Measurements from ENCODE around the gene CIB1. TPM values are rescaled to one million over a fixed set of nuclear protein-coding genes. Genes with fewer than 3 reads are reported as not detected.

The CIB1 gene
- total and polyA plus RNA-seq, 10 of the 15 experiments (the other 5 are each of a cell fraction or from before 2014, with no cell fraction given), result 10.8 to 155 (median 81.9) TPM

DNA sequence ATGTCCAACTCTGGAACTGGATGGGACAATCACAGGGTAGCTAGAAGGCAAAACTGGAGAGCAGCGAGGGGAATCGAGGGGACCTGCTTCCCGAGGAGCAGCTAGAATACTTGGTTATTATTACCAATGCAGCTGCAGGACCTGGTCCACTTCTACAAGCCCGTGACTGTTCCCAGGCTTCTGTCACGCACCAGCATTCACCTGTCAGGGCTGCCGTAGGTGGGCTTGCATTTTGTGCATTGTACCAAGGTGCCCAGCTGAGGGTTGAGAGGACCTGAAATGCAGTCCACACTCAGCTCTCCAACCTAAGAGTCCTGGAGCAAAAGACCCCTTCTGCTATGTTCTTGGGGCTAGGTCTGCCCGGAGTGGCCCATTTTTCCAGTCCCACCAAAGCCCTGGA, 30.3 kb downstream of the CIB1 start:
- Histone ChIP-seq H4K20me1 (ENCODE audit: control insufficient read depth, insufficient read depth) (no peaks in the 10 kb centered on the region; the same call in 1 of the 2 replicates), H3K27ac (ENCODE audit: control insufficient read depth, insufficient read depth) (no peak overlapping the region), H3K36me3 (ENCODE audit: control insufficient read depth in 2 of 2, insufficient read depth in 2 of 2, low read length in 1 of 2) (no peaks in the 10 kb centered on the region; a peak in 1 of 4 replicates), H2AFZ (ENCODE audit: control insufficient read depth, low read depth, low read length) (no peak overlapping the region), H3K79me2 (ENCODE audit: control insufficient read depth, insufficient read depth, low read length) (no peaks in the 10 kb centered on the region; the same call in 1 of the 2 replicates), H3K4me2 (ENCODE audit: control insufficient read depth, insufficient read depth) (no peak overlapping the region), H3K4me3 (no peak overlapping the region), H3K27me3 (replicated peaks in 1 of 2; ENCODE audit: control insufficient read depth in 2 of 2, insufficient read depth in 2 of 2, low read length in 1 of 2) (no peaks in the 10 kb centered on the region), H3K4me1 (ENCODE audit: control insufficient read depth, insufficient read depth, low read length) (peaks cover 14% of the 10 kb centered on the region), H3K9ac (ENCODE audit: control insufficient read depth, insufficient read depth, low read length) (no peak overlapping the region), H3K9me3 (replicated peaks; ENCODE audit: control insufficient read depth, insufficient read depth, low read length) (no peaks in the 10 kb centered on the region)
- ChIA-PET RAD21 (ENCODE audit: unreplicated experiment) (interaction anchor here (0.5 to 4.5 kb wide), 6 partner anchors 12 to 33 kb away, joined by 3 to 18 read pairs (median 6); no protein-coding TSS in a partner anchor), CTCF (interaction anchor here (0.7 to 1.9 kb wide), 9 partner anchors 16 to 84 kb away, joined by 3 to 7 read pairs (median 3); partner anchors contain the start of gene CIB1), SMC1A (ENCODE audit: uncharacterized antibody, unreplicated experiment) (interaction anchor here (0.6 to 4.7 kb wide), 14 partner anchors 11 to 83 kb away, joined by 3 to 45 read pairs (median 4); no protein-coding TSS in a partner anchor), POLR2A (interaction anchor here (0.9 to 7.0 kb wide), 9 partner anchors 12 to 58 kb away, joined by 3 to 101 read pairs (median 6); partner anchors contain the start of genes CIB1 and GDPGP1)
- BruUV-seq (replicated peaks), result no TSS peak
- intact Hi-C loops (cut with micrococcal nuclease; ENCODE audit: unreplicated experiment), result loop anchor here (5.0 kb wide), 1 partner anchor 41 kb away; no protein-coding TSS in a partner anchor
- no peak for DNase-seq (ENCODE audit: low read depth, low spot score)
- in situ Hi-C loops (cut with MboI), result no loop called here
- no peak for FAIRE-seq
- WGBS (ENCODE audit: insufficient coverage, insufficient replicate concordance, low lambda C conversion rate, missing lambda C conversion rate), result 97% methylated on average over 7 of the region's 7 CpGs
- no peak for TF ChIP-seq BHLHE40 (IDR thresholded peaks at IDR 0.05; ENCODE audit: borderline replicate concordance in 1 of 2, low read depth in 2 of 2, low read length in 1 of 2)
- no peak for TF ChIP-seq CHD2 (IDR thresholded peaks at IDR 0.05; ENCODE audit: borderline replicate concordance, low read depth, low read length)
- TF ChIP-seq, protein P1, sequence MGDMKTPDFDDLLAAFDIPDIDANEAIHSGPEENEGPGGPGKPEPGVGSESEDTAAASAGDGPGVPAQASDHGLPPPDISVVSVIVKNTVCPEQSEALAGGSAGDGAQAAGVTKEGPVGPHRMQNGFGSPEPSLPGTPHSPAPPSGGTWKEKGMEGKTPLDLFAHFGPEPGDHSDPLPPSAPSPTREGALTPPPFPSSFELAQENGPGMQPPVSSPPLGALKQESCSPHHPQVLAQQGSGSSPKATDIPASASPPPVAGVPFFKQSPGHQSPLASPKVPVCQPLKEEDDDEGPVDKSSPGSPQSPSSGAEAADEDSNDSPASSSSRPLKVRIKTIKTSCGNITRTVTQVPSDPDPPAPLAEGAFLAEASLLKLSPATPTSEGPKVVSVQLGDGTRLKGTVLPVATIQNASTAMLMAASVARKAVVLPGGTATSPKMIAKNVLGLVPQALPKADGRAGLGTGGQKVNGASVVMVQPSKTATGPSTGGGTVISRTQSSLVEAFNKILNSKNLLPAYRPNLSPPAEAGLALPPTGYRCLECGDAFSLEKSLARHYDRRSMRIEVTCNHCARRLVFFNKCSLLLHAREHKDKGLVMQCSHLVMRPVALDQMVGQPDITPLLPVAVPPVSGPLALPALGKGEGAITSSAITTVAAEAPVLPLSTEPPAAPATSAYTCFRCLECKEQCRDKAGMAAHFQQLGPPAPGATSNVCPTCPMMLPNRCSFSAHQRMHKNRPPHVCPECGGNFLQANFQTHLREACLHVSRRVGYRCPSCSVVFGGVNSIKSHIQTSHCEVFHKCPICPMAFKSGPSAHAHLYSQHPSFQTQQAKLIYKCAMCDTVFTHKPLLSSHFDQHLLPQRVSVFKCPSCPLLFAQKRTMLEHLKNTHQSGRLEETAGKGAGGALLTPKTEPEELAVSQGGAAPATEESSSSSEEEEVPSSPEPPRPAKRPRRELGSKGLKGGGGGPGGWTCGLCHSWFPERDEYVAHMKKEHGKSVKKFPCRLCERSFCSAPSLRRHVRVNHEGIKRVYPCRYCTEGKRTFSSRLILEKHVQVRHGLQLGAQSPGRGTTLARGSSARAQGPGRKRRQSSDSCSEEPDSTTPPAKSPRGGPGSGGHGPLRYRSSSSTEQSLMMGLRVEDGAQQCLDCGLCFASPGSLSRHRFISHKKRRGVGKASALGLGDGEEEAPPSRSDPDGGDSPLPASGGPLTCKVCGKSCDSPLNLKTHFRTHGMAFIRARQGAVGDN (IDR thresholded peaks at IDR 0.05), result no peak
- no peak for TF ChIP-seq NFYA (IDR thresholded peaks at IDR 0.05; ENCODE audit: borderline replicate concordance, low read depth, low read length)
- TF ChIP-seq KLF5 (IDR thresholded peaks at IDR 0.05; ENCODE audit: partially characterized antibody), result no peak
- TF ChIP-seq POU2F2 (IDR thresholded peaks at IDR 0.05; ENCODE audit: borderline replicate concordance, low read depth, low read length), result no peak
- TF ChIP-seq, protein P2, sequence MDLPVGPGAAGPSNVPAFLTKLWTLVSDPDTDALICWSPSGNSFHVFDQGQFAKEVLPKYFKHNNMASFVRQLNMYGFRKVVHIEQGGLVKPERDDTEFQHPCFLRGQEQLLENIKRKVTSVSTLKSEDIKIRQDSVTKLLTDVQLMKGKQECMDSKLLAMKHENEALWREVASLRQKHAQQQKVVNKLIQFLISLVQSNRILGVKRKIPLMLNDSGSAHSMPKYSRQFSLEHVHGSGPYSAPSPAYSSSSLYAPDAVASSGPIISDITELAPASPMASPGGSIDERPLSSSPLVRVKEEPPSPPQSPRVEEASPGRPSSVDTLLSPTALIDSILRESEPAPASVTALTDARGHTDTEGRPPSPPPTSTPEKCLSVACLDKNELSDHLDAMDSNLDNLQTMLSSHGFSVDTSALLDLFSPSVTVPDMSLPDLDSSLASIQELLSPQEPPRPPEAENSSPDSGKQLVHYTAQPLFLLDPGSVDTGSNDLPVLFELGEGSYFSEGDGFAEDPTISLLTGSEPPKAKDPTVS (IDR thresholded peaks at IDR 0.05; ENCODE audit: low read depth, low read length), result no peak
- TF ChIP-seq GATAD2B (conservative IDR thresholded peaks at IDR 0.05; ENCODE audit: low read depth), result no peak
- TF ChIP-seq WRNIP1 (IDR thresholded peaks at IDR 0.05; ENCODE audit: borderline replicate concordance, low read depth, low read length), result no peak
- ATAC-seq, result no peak
